Hypothalamus (tissue), 51 donors: ENCODE results near the gene PARP9.
"Not testable (repeated sequence)": the region's sequence is repeated elsewhere in the genome, so short reads cannot be mapped to it uniquely, and the experiment has no call there.

Source experiments
- DNase-seq, 51 donors: peaks; one replicate each; lab custom pipeline; 2025; lab: John Stamatoyannopoulos, UW

PARP9 gene

GRCh38 chr3:122576174-122576940 is 12.3 kb upstream of the PARP9 start:
- DNase-seq, result no peak

- peak in 1 of 51 donors; percentile 17 for DNase-seq
These were observed 8.9 kb upstream of the PARP9 start for GRCh38 chr3:122572940-122573412.

GRCh38 chr3:122568755-122569154 is 4.7 kb upstream of the PARP9 start:
- DNase-seq, result no peak

GRCh38 chr3:122568131-122568530 is 4.0 kb upstream of the PARP9 start:
- DNase-seq, result not testable (repeated sequence)

- peak in 1 of 51 donors; percentile 38 for DNase-seq
These were observed 429 bp downstream of the PARP9 start for GRCh38 chr3:122563717-122564025.

- DNase-seq, result no peak
These were observed 980 bp downstream of the PARP9 start for GRCh38 chr3:122562923-122563716.

GRCh38 chr3:122560680-122561079 is 3.4 kb downstream of the PARP9 start:
- DNase-seq, result peak in 5 of 51 donors; percentile 1 to 22 (median 2)

GRCh38 chr3:122559906-122560305 is 4.2 kb downstream of the PARP9 start:
- DNase-seq, result no peak

- no peak for DNase-seq
These were observed 5.5 kb downstream of the PARP9 start for GRCh38 chr3:122558605-122559004.

GRCh38 chr3:122557356-122557755 is 6.7 kb downstream of the PARP9 start:
- DNase-seq, result no peak

- DNase-seq, result no peak
These were observed 8.6 kb downstream of the PARP9 start for GRCh38 chr3:122555275-122556071.

GRCh38 chr3:122553171-122553570 is 10.9 kb downstream of the PARP9 start:
- no peak for DNase-seq

GRCh38 chr3:122548619-122549018 is 15.5 kb downstream of the PARP9 start:
- DNase-seq, result no peak

GRCh38 chr3:122548076-122548475 is 16.0 kb downstream of the PARP9 start:
- no peak for DNase-seq

- DNase-seq, result no peak
These were observed 17.9 kb downstream of the PARP9 start for GRCh38 chr3:122546151-122546550.

GRCh38 chr3:122538956-122539490 is 25.1 kb downstream of the PARP9 start:
- DNase-seq, result no peak

GRCh38 chr3:122536632-122537001 is 27.5 kb downstream of the PARP9 start:
- DNase-seq, result no peak

GRCh38 chr3:122535964-122536631 is 28.0 kb downstream of the PARP9 start:
- no peak for DNase-seq

GRCh38 chr3:122533931-122534334 is 30.2 kb downstream of the PARP9 start:
- no peak for DNase-seq

GRCh38 chr3:122533480-122533879 is 30.6 kb downstream of the PARP9 start:
- no peak for DNase-seq
